ENCODE results near the gene NR4A1.
"Not testable (repeated sequence)": the region's sequence is repeated elsewhere in the genome, so short reads cannot be mapped to it uniquely, and the experiment has no call there.

NR4A1 gene

DNA sequence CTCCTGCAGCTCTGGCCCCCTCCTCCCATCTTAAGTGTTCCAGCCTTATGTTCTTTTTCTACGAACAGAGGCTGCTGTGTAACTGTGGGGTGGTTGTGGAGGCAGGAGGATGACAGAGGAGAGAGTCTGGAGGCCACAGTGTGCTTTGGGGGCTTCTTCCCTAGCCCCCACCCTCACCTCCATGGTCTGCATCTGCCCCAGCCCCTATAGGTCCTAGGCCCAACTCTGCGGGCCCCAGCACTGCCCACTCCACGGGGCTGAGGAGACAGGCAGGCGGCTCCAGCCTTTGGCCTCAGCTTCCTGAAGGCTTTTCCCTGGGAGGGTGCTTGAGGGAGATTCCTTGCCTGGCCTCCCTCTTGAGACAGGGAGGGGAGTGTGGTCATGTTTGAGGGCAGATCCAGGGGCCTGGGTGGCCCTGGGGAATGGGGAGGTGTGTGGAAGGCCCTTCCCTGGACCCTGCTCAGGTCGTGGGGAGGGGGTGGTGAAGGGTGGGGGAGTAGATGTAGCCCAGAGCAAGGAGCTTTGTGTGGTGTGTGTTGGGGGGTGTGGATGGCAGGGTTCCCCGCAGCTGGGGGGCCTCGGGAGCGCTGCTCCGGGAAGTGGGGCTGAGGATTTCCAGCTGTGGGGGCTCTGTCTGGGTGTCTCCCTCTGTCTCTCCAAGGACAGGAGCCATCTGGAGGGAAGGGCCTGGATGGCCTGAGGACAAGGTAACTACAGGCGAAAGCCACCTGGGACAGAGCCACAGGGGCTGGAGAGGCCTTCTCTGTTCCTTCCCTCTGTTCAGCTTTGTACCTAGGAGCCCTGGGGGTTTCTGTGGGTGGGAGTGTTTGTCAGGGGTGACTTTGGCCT is 29.4 kb downstream of the NR4A1 start:
- DNase-seq, result no peak

GRCh38 chr12:52081263-52081733 is 30.1 kb downstream of the NR4A1 start:
- DNase-seq, result no peak

- DNase-seq, result no peak
Observed at GRCh38 chr12:52082026-52082668, 30.9 kb downstream of the NR4A1 start.

DNA sequence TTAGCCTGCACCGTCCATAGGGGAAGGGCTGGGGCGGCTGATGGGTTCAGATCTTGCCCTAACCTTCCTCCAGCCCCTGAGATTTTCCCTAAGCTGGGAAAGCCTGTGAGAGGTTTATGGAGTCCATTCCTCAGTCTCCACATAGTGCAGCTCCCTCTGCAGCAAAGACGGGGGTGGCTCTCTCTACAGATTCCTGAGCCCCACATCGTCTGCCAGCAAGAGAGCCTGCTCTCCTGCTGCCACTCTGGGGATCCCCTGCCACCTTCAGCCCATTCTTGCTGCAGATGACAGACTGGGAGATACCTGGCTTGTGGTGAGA is 31.4 kb downstream of the NR4A1 start:
- DNase-seq, result no peak

- DNase-seq, result no peak
Observed at GRCh38 chr12:52082988-52083637, 31.9 kb downstream of the NR4A1 start.

GRCh38 chr12:52083638-52083996 is 32.4 kb downstream of the NR4A1 start:
- no peak for DNase-seq

DNA sequence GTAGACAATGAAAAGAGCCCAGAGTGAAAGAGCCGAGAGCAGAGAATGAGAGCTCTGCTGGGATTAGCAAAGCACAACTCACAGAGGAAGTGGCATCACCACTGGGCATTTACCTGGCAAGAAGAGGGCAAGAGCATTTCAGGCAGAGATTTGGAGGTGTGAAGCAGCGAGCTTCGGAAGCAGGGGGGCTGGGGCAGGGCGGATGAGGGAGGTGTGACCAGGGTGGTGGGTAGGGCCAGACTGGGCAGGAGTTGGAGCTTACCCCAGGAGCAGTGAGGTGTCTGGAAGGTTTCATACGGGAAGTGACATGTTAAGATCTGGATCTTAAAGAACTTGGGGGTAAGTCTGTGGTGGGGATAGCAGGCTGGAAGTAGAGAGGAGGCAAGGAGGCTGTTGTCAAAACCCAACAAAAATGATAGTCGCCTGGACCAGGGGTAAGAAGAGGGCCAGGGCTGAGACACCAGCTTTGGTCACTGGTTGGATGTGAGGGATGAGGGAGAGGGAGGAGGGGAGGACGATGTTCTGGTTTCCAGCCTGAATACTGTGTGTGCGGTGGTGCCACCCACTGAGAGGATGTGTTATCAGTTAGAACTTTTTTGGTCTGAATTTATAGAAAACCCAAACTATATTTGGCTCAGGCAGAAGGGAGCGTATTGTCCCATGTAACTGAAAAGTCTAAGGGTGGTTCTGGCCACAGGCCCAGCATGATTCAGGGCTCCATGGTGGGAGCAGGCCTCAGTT is 33.4 kb downstream of the NR4A1 start:
- no peak for DNase-seq

DNA sequence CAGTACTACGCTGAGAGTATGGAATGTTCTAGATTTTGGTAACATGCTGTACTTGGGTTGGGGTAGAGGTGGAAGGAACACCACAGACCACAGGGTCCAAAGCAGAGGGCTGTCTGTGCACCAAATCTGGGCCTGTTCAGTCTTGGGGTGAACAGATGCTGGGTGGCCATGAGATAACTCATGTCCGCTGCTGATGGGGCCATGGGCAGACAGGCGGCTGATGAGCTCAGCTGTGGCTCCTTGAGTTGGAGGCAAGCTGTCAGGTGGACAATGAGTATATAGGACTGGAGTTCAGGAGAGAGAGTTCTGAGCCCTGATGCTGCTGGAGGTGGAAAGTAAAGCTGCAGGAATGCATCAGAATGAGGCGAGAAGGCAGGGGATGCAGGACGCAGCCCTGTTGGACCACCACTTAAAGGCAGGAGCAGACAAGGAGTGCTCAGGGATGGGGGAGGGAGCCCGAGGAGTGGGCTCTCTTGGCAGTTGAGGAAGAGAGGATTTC is 34.5 kb downstream of the NR4A1 start:
- no peak for DNase-seq

GRCh38 chr12:52086366-52086765 is 35.1 kb downstream of the NR4A1 start:
- DNase-seq, result no peak

DNA sequence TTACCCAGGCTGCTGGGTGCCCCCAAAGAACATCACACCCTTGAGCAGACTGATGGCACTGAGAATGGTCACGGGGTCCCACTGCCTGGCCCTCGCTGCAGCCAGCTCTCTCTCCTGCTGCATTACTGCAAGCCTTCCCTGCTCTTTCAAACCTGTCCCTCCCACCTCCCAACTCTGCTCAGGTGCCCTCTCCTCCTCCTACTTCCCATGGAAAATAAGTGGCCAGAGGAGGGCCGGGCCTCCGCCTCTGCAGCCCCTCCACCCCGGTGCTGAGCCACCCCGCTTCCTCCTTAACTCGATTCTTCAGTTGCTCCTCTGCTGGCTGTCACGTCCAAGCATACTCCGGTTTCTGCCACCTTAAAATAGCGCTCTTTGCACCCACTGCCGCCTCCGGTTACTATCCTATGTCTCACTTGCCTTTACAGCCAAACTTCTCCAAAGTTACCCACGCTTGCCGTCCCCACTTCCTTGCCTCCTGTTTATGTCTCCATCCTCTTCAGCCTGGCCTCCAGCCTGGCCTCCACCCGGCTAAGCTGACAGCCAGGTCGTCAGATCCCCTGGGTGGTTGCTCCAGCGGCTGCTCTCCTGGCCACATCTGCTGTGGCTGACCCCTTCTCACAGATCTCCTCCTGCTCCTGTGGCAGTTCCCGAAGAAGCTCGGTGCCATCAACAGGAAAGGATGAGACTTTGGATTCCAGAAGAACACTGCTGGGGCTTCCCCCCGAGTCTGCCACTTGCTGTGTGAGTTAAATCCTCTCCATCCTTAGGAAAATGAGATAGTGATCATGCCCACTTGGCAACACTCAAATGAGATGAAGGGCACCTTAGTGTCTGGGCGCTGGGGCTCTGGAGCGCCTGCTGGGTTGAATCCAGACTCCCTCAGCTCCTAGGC is 35.9 kb downstream of the NR4A1 start:
- DNase-seq, result no peak

DNA sequence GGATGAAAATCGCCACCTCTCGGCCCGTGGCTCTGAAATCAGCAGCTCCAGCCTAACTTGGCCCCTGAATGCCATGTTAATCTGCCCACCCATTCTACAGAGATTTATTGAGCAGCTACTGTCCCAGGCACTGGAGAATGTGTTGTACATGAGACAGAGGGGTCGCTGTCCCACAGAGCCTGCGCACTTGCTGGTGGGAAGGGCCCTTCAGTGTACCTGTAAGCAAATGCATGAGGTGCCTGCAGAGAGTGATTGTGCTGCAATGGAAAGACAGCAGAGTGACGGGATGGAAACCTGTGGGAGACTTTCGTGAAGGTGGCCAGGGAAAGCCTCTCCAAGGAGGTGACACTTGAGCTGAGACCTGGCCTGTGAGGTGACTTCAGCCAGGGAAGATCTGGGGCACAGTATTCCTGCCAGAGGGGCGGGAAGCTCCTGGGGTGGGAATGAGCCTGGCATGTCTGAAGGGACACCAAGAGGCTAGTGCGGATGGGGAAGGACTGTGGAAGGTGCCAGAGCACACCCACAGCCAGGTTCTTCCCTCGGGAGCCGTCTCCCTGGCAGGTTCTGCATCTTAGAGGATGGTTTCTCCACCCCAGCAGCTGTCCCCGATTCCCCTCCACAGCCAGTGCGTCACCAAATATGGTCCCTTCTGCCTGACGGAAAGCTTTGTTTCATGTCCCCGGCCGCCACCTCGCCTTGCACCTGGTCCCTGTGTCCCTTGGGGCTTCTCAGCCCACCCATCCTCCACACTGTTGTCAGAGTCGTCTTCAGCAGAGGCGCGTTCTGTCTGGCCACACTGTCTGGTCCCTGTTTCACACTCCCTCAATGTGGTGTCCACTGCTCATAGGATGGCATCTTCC is 36.9 kb downstream of the NR4A1 start:
- no peak for DNase-seq

- DNase-seq, result no peak
Observed at GRCh38 chr12:52089491-52089890, 38.2 kb downstream of the NR4A1 start.

DNA sequence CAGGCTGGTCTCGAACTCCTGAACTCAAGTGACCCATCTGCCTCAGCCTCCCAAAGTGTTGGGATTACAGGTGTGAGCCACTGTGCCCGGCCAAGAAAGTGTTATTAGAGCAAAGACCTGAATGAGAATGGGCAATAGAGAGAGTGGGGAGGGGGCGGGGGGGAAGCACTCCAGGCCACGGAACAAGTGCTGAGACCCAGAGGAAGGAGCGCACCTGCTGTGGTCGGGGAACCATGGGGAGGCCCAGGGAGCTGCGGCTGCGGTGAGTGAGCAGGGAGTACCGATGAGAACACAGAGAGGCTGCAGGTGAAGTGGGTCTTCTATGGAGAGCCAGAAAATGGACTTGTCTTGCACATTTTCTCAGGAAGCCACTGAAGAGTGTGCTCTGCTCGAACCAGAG is 39.0 kb downstream of the NR4A1 start:
- DNase-seq, result no peak

GRCh38 chr12:52091061-52091460 is 39.8 kb downstream of the NR4A1 start:
- no peak for DNase-seq

GRCh38 chr12:52091869-52092268 is 40.6 kb downstream of the NR4A1 start:
- DNase-seq, result no peak

DNA sequence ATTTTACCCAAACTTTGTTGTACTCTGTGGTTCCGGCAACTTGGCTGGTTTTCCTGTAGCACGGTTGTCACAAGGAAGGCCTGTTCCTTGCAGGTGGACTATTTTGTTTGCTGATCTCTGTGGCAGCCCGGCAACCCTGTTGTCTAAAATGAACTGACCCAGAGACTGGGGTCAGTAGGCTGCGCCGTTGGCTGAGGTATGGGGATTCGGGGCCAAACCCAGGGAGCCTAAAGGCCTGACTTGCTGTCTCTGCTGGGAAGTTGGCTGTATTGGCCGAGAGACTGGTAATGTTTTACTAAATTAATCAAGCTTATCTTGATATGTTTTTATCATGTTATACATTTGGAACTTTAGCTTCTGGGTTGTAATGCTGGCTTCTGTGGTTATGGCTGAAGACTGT is 42.1 kb downstream of the NR4A1 start:
- no peak for DNase-seq

- no peak for DNase-seq
Observed at GRCh38 chr12:52096332-52097044, 45.2 kb downstream of the NR4A1 start.

- DNase-seq, result no peak
Observed at GRCh38 chr12:52097045-52097666, 45.9 kb downstream of the NR4A1 start.

GRCh38 chr12:52104431-52105089 is 53.3 kb downstream of the NR4A1 start:
- not testable (repeated sequence) for DNase-seq

Data from KG1 (cell line).